MCF 10A (cell line): ENCODE results near the gene PRX. TPM values are rescaled to one million over a fixed set of nuclear protein-coding genes. Genes with fewer than 3 reads are reported as not detected.

Experiments used
- BruUV-seq: library from RNA; stranded (reverse); fragments of 400-500 nt; replicated peaks from 2 replicates; lab custom pipeline; 2021; lab: Mats Ljungman, UMichigan
- CTCF ChIA-PET: fragments of 300-600 bp; sonication (Branson Sonifier 250); formaldehyde crosslinking; extraction: SDS; loops from one replicate; lab custom pipeline; 2021; ENCODE audit warnings: antibody characterized with exemption, inconsistent platforms; lab: Yijun Ruan, JAX
- POLR2A ChIA-PET: fragments of 300-600, 350-650 bp; sonication (Branson Sonifier 250); formaldehyde crosslinking; extraction: SDS; loops from one replicate; lab custom pipeline; 2020; ENCODE audit warnings: antibody characterized with exemption, inconsistent platforms; lab: Yijun Ruan, JAX
- DNase-seq: peaks from one replicate; pipeline ENCODE4 v3.0.0-alpha.2; 2018; ENCODE audit not compliant: unreplicated experiment
- H3K27ac Mint-ChIP-seq: one replicate; pipeline ENCODE4 v1.8.0; 2022; ENCODE audit warnings: mild to moderate bottlenecking, low read depth, mixed read lengths; ENCODE audit not compliant: unreplicated experiment
- H3K27me3 Mint-ChIP-seq: one replicate; pipeline ENCODE4 v1.8.0; 2022; ENCODE audit warnings: mixed read lengths; ENCODE audit not compliant: insufficient read depth, unreplicated experiment
- H3K36me3 Mint-ChIP-seq: one replicate; pipeline ENCODE4 v1.8.0; 2022; ENCODE audit warnings: mild to moderate bottlenecking, moderate library complexity, mixed read lengths; ENCODE audit not compliant: insufficient read depth, unreplicated experiment
- H3K4me1 Mint-ChIP-seq: one replicate; pipeline ENCODE4 v1.8.0; 2022; ENCODE audit warnings: mixed read lengths; ENCODE audit not compliant: insufficient read depth, unreplicated experiment
- H3K4me3 Mint-ChIP-seq: one replicate; pipeline ENCODE4 v1.8.0; 2022; ENCODE audit warnings: mild to moderate bottlenecking, moderate library complexity, mixed read lengths; ENCODE audit not compliant: unreplicated experiment
- H3K9me3 Mint-ChIP-seq: one replicate; pipeline ENCODE4 v1.8.0; 2022; ENCODE audit warnings: mixed read lengths; ENCODE audit not compliant: unreplicated experiment
- intact Hi-C: fragments of 100-400 bp; cut with micrococcal nuclease; formaldehyde crosslinking; loops from 2 replicates; pipeline ENCODE4 v1.14.1; 2022
- total RNA-seq: library from RNA; stranded (reverse); gene quantifications from 2 replicates; pipeline ENCODE4 v1.2.3, GENCODE V29; 2022
- TF ChIP-seq, protein P1 (sequence below): fragments of 200-600 bp; IDR thresholded peaks from one replicate; pipeline ENCODE4 v1.8.0; 2022; ENCODE audit warnings: antibody characterized with exemption, mild to moderate bottlenecking; ENCODE audit not compliant: unreplicated experiment

PRX gene
- total RNA-seq, 1 experiment from 2014 or later: 2.4 TPM

DNA sequence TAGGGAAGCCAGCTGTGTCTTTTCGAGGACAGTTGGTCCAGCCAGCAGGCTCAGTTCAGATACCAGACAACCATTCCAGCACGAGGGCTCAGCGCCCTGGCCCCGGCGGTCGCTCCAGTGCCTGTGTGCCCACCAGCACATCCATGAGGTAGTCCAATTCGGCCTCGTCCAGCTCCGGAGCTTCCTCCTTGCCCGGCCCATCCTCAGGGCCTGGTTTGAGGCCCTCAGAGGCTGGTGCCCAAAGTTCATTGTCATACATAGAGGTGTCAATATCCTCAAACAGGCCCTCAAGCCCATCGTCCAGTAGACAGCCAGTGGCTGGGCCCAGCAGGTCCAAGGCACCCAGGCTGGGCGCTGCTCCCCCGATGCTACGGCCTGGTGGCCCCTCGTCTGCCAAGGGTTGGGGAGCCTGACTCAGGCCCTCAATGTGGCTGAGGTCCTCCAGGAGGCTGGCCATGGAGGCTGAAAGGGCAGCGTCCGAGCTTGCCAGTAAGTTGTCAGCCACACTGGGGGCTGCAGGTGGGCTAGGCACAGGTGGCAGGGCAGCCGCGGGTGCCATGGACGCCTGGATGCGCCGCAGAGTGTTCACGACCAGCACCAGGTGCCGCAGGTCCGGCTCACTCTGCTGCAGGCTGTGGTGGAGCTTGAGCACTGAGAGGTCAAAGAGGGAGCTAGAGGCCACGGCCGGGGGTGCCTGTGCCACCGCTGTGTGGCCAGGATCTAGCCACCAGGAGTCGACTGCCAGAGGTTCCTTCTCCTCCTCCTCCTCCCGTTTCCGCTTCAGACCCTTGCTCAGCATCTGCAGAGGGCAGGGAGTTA lies 9.8 kb upstream of the PRX start:
- TF ChIP-seq, protein P1, sequence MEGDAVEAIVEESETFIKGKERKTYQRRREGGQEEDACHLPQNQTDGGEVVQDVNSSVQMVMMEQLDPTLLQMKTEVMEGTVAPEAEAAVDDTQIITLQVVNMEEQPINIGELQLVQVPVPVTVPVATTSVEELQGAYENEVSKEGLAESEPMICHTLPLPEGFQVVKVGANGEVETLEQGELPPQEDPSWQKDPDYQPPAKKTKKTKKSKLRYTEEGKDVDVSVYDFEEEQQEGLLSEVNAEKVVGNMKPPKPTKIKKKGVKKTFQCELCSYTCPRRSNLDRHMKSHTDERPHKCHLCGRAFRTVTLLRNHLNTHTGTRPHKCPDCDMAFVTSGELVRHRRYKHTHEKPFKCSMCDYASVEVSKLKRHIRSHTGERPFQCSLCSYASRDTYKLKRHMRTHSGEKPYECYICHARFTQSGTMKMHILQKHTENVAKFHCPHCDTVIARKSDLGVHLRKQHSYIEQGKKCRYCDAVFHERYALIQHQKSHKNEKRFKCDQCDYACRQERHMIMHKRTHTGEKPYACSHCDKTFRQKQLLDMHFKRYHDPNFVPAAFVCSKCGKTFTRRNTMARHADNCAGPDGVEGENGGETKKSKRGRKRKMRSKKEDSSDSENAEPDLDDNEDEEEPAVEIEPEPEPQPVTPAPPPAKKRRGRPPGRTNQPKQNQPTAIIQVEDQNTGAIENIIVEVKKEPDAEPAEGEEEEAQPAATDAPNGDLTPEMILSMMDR: no peak
- DNase-seq: no peak
- Mint-ChIP-seq H3K4me1 (no peaks in the 10 kb centered on the region), H3K27ac (no peak overlapping the region), H3K9me3 (no peaks in the 10 kb centered on the region), H3K27me3 (no peaks in the 10 kb centered on the region), H3K4me3 (no peak overlapping the region), H3K36me3 (peaks cover 22% of the 10 kb centered on the region)
- no TSS peak for BruUV-seq
- ChIA-PET CTCF (interaction anchor here (0.5 to 3.2 kb wide), 10 partner anchors 10 to 945 kb away, joined by 3 to 18 read pairs (median 3); partner anchors contain the start of genes BLVRB and SERTAD3), POLR2A (interaction anchor here (1.1 to 5.5 kb wide), 7 partner anchors 11 to 180 kb away, joined by 3 to 125 read pairs (median 14); partner anchors contain the start of genes BLVRB and SERTAD3)
- intact Hi-C loops: no loop called here

DNA sequence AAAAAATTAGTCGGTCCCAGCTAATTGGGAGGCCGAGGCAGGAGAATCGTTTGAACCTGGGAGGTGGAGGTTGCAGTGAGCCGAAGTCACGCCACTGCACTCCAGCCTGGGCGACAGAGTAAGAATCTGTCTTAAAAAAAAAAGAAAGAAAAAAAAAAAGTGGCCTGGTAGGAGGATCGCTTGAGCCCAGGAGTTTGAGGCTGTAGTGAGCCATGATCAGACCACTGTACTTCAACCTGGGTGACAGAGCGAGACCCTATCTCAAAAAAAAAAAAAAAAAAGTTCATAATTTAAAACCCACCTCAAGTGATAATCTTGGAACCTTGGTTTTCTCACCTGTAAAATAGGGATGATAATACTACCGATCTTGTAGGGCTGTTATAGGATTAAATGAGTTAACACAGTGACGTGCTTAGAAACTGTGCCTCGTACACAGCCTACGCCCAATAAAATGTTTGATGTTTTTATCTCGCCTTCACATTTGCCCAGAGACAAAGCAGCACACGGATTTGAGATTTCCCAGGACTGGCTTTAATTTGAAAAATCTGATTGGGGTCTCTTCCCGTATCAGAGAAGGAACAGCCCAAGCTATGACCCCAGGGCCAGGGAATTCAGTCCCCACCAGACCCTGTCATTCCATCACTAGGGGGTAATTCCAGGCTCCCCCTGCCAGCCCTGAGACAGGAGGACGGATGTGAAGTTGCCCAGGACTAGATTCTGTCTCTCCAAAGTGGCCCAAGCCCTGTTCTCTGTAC lies 9.0 kb upstream of the PRX start:
- Mint-ChIP-seq H3K9me3 (no peaks in the 10 kb centered on the region), H3K4me3 (peak overlapping the region; percentile 86), H3K27me3 (no peaks in the 10 kb centered on the region), H3K36me3 (peaks cover 22% of the 10 kb centered on the region), H3K27ac (peak overlapping the region; percentile 96), H3K4me1 (peaks cover under 1% of the 10 kb centered on the region)
- TF ChIP-seq, protein P1: no peak
- DNase-seq: no peak
- BruUV-seq: no TSS peak
- ChIA-PET CTCF (interaction anchor here (0.6 to 3.2 kb wide), 8 partner anchors 11 to 216 kb away, joined by 3 to 18 read pairs (median 4); partner anchors contain the start of genes BLVRB and SERTAD3), POLR2A (interaction anchor here (0.7 to 5.5 kb wide), 9 partner anchors 10 to 942 kb away, joined by 3 to 125 read pairs (median 9); partner anchors contain the start of genes B9D2, BLVRB, C19orf47 and PLD3)
- intact Hi-C loops: loop anchor here (2.0 kb wide), 1 partner anchor 107 kb away; no protein-coding TSS in a partner anchor

DNA sequence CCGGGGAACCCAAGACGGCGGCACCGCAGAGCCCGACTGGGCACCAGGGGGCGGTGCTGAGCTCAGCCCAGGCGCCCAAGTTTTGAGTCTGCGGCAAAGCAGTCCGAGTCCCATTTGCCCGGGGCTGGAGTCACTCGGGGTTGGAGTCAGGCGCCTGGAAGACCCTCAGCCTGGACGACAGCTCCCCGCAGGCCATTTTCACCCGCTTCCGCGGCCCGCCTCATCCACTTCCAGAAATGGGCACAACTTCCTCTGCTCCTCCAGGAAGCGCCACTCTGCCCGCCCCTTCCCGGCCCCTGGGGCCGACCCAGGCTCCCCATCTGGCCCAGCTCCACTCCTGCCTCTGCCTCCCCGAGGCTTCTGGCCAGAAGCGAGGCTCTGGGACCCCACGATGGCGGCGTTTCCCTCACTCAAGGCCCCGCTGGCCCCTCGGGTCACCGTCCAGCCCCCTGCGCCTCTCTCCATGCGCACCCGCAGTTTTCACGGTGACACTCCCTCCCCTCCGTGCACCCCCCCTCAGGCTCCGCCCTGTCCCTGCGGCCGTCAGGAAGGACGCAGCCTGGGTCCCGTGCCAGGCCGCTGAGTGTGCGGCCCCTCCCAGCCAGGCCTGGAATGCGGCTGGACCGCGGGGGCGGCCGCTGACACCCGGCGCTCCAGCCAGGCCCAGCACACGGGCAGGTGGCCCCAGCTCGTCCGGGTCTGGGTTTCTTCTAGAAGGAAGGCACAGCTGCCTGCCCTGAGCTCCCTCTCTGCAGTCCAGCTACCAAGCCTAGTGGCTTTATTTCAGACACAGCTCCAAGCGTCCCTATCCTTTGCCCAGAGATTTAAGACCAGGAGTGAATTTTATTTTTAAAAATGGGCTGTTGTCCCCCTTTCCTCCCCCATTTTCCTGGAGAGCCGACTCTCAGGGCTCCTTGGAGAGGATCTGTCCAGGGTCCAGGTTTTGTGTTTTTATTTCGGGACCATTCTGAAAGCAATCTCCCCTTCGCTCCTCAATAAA lies 7.9 kb upstream of the PRX start:
- Mint-ChIP-seq H3K36me3 (peaks cover 22% of the 10 kb centered on the region), H3K4me3 (peak overlapping the region; percentile 86), H3K9me3 (no peaks in the 10 kb centered on the region), H3K4me1 (peaks cover 6% of the 10 kb centered on the region), H3K27ac (peak overlapping the region; percentile 96), H3K27me3 (no peaks in the 10 kb centered on the region)
- ChIA-PET POLR2A (interaction anchor here (0.6 to 5.5 kb wide), 19 partner anchors 9 to 943 kb away, joined by 3 to 125 read pairs (median 4); partner anchors contain the start of genes ACTMAP, B9D2, BLVRB and C19orf47), CTCF (interaction anchor here (0.6 to 3.2 kb wide), 28 partner anchors 8 to 318 kb away, joined by 3 to 18 read pairs (median 4); partner anchors contain the start of genes BLVRB, LTBP4, SERTAD3 and SPTBN4)
- DNase-seq: peak; percentile 96
- TSS peak; percentile 78 for BruUV-seq
- TF ChIP-seq, protein P1: peak; percentile 96
- intact Hi-C loops: loop anchor here (1.0 to 2.0 kb wide), 4 partner anchors 22 to 116 kb away; no protein-coding TSS in a partner anchor
